HG02763 (cell line): ENCODE measurements around the gene KYAT1.

Source experiments
- ATAC-seq: cut with Tn5 transposase; IDR thresholded peaks from one replicate; pipeline ENCODE4 v1.9.1; 2021; ENCODE audit warnings: mild to moderate bottlenecking, moderate library complexity; ENCODE audit not compliant: unreplicated experiment

KYAT1 gene

DNA sequence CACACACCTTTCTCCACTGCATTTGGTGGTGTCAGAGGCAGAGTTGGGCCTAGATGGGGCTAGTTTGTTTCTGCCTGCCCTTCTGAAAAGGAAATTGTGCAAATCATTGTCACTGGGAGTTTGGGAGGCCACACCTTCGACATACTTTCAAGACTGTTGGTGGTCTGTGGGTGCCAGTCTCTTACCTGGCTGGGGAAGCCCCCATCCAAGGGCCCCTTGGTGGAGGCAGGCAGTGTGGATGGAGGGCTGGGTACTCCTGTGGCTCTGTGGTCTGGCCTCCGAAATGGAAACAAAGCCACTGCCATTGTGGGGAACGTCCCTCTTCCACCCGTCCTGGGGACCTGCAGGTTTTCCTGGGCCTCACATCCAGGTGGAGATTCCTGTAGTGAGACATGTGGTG lies 28.1 kb upstream of the KYAT1 start:
- no peak for ATAC-seq

- no peak for ATAC-seq
Measured at GRCh38 chr9:128908372-128908771, 26.6 kb upstream of the KYAT1 start.

GRCh38 chr9:128906741-128907140 lies 25.0 kb upstream of the KYAT1 start:
- ATAC-seq: no peak

DNA sequence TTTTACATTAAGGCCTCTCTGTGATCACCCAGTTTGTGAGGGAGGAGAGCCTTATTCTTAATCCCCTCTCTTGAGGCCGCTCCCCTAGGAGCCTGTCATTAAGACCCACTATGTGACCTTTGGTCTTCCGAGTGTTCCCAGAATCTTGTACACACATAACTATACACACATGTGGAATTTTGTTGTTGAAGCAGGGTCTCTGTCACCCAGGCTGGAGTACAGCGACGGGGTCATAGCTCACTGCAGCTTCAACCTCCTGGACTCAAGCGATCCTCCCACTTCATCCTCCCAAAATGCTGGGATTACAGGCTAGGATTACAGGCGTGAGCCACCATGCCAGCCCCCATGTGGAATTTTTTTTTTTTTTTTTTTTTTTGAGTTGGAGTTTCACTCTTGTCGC lies 24.2 kb upstream of the KYAT1 start:
- no peak for ATAC-seq

DNA sequence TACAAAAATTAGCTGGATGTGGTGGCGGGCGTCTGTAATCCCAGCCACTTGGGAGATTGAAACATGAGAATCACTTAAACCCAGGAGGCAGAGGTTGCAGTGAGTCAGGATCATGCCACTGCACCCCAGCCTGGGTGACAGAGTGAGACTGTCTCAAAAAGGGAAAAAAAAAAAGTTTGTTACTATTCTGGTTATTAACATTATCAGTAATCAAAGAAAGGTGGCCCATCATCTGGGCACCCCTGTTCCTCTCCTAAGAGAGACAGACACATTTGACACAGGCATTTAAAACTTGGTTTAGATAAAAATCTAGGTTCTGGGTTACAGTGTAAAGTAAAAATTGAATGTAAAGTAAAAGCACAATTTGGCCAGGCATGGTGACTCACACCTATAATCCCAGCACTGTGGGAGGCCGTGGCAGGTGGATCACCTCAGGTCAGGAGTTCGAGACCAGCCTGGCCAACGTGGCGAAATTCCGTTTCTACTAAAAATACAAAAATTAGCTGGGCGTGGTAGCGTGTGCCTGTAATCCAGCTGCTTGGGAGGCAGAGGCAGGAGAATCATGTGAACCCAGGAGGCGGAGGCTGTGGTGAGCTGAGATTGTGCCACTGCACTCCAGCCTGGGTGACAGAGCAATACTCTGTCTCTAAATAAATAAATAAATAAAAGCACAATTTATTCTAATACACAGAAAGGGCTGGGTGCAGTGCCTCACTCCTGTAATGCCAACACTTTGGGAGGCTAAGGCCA lies 22.3 kb upstream of the KYAT1 start:
- ATAC-seq: no peak

- ATAC-seq: no peak
Measured at GRCh38 chr9:128903079-128903461, 21.3 kb upstream of the KYAT1 start.

- ATAC-seq: peak; percentile 77
Measured at GRCh38 chr9:128902351-128903078, 20.8 kb upstream of the KYAT1 start.

- ATAC-seq: peak; percentile 12
Measured at GRCh38 chr9:128901822-128902221, 20.1 kb upstream of the KYAT1 start.

DNA sequence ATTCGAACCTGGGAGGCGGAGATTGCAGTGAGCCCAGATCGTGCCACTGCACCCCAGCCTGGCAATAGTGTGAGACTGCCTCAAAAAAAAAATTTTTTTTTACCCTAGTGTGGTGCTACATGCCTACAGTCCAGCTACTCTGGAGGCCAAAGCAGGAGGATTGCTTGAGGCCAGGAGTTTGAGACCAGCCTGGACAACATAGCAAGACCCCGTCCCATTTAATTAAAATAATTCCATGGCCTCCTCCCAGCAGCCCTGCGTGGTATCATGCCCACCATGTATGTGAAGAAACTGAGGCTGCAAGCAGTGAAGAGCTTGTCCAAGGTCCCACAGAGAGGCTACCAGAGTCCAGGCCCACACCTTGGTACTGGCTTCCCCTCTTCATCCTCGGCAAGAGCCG lies 19.6 kb upstream of the KYAT1 start:
- no peak for ATAC-seq

DNA sequence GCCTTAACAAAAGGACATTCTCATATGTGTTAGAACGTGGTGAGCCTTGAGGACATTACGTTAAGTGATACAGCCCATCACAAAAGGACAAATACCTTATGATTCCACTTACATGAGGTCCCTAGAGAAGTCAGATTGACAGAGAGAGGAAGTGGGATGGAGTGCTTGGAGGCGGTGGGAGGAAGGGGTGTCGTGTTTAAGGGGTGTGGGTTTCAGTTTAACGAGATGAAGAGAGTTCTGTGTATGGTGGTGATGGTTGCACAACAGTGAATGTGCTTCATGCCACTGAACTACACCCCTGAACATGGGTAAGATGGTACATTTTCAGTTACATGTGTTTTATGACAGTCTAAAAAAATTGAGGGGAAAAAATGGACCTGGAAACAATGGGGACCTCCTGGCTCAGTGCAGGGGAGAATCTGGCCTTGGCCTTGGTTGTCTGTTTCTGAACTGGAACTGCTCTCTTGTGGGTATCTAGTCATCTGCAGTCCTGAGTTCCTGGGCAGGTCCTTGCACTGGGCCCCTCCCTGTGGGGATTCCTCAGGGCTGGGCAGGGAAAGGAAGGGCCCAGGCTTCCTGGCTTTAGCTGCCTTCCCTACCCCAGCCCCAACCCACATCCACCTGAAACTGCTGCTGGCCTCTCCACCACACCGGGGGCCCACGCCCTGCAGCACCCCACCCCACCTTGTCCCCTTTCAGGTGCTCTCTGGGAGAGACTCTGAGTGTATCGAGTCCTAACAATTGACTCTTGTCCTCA lies 18.0 kb upstream of the KYAT1 start:
- ATAC-seq: no peak

GRCh38 chr9:128898845-128899565 lies 17.3 kb upstream of the KYAT1 start:
- ATAC-seq: no peak

GRCh38 chr9:128898382-128898781 lies 16.6 kb upstream of the KYAT1 start:
- no peak for ATAC-seq

- no peak for ATAC-seq
Measured at GRCh38 chr9:128895556-128895955, 13.8 kb upstream of the KYAT1 start.

- ATAC-seq: no peak
Measured at GRCh38 chr9:128894764-128895163, 13.0 kb upstream of the KYAT1 start.

DNA sequence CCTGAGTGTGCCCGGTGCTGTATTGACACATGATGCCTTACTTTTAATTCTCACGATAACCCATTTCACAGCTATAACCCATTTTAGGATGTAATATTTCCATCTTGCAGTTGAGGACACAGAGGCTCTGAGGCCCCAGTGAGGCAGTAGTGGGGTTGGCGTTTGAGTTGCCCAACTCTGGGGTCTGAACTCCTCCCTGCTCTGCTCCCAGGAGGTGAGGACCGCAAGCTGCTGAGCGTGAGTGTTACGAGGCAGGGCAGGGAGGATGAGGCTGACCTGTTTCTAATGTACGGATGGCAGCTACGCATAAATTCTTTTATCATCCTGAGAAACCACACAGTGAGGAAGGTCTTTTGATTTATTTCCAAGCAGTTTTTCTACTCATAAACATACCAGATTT lies 11.6 kb upstream of the KYAT1 start:
- ATAC-seq: no peak

GRCh38 chr9:128892221-128892921 lies 10.6 kb upstream of the KYAT1 start:
- no peak for ATAC-seq

DNA sequence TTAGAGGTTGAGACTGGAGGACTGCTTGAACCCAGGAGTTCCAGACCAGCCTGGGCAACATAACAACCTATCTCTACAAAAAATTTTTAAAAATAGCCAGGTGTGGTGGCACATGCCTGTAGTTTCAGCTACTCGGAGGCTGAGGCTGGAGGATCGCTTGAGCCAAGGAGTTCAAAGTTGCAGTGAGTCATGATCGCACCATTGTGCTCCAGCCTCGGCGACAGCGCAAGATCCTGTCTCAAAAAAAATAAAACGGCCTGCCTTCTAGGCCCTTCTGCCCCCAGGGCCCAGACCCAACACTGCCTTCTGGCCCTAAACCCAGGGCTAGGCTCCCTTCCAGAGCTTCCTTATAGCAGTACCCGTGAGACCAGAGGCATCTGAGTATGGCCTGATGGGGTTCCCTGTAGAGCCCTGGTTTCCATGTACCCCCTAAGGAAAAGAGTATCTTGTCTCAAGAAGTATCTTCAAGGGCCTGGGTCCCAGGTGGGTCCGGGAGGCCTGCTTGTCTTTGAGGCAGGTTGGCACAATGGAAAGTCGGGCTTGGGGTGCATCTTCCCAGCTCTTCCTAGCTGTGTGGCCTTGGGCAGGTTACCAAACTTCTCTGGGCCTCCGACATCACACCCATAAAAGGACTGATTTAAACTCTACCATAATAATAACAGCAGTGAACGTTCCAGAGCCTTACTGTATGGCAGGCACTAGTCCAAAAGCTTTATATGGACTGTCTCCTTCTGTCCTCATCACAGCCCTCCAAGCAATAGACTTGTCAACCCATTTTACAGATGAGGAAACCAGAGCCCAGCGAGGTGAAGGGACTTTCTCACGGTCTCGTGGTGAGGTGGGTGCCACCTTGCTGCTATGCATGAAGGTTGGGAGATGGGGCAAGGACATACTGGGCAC lies 9.8 kb upstream of the KYAT1 start:
- no peak for ATAC-seq

- ATAC-seq: no peak
Measured at GRCh38 chr9:128887914-128888350, 6.2 kb upstream of the KYAT1 start.

DNA sequence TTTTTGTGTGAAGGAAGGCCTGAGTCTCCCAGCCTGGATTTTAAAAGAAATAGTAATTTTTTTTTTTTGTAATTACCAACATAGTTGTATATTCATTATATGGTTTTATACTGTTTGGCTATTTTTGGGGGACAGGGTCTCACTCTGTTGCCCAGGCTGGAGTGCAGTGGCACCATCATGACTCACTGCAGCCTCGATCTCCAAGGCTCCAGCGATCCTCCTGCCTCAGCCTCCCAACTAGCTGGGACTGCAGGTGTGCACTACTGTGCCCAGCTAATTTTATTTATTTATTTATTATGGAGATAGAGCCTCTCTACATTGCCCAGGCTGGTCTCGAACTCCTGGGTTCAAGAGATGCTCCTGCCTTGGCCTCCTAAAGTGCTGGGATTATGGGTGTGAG lies 5.3 kb upstream of the KYAT1 start:
- no peak for ATAC-seq
